HepG2 (cell line): ENCODE measurements around the gene RASL12. TPM values are rescaled to one million over a fixed set of nuclear protein-coding genes. Genes with fewer than 3 reads are reported as not detected.
A peak's percentile ranks its signal among the peaks of the same experiment; 100 is the strongest.

ENCODE experiments used
- ATAC-seq: fragments of 200-7000 bp; cut with Tn5 transposase; 3 replicates; pipeline ENCODE4 v1.9.1; 2020; ENCODE audit warnings: mild to moderate bottlenecking, moderate library complexity
- BruUV-seq: library from RNA; stranded (reverse); fragments of 400-500 nt; replicated peaks from 2 replicates; lab custom pipeline; 2021; lab: Mats Ljungman, UMichigan
- CTCF ChIA-PET: fragments of 300-600 bp; formaldehyde crosslinking; extraction: SDS; loops from one replicate; lab custom pipeline; 2021; ENCODE audit warnings: low total read pairs, inconsistent platforms, low intra/inter-chr PET ratio; lab: Yijun Ruan, JAX
- POLR2A ChIA-PET: fragments of 350-600 bp; sonication (Branson Sonifier 250); formaldehyde crosslinking; loops from one replicate; lab custom pipeline; 2020; ENCODE audit warnings: antibody characterized with exemption, inconsistent platforms; lab: Yijun Ruan, JAX
- DNase-seq: peaks from one replicate; pipeline ENCODE4 v3.0.0-alpha.2; 2015; ENCODE audit warnings: low spot score
- FAIRE-seq: peaks from 3 replicates; lab custom pipeline; 2011; peaks lifted over from hg19 to GRCh38; lab: Jason Lieb, UNC
- H2AFZ ChIP-seq: one replicate; pipeline ENCODE4 v1.6.1; 2011; ENCODE audit warnings: low read length, inconsistent platforms
- H3K27ac ChIP-seq: fragments of 300-600 bp; 3 replicates; pipeline ENCODE4 v1.8.0; 2011; ENCODE audit warnings: mixed run types, mild to moderate bottlenecking, mixed read lengths, low read length, inconsistent platforms; ENCODE audit not compliant: insufficient read depth; ENCODE audit errors: extremely low read length
- H3K27me3 ChIP-seq, 2 experiments: fragments of 200-600 bp in 1 of 2; 2 replicates in 1 of 2; 3 replicates in 1 of 2; pipeline versions ENCODE4 v1.6.0 to v1.8.0; 2011; ENCODE audit warnings: low read length in 2 of 2, mild to moderate bottlenecking in 2 of 2, moderate library complexity in 2 of 2, inconsistent platforms in 1 of 2; ENCODE audit not compliant: insufficient read depth in 2 of 2, control insufficient read depth in 1 of 2
- H3K36me3 ChIP-seq, 2 experiments: fragments of 200-600 bp in 1 of 2; replicated peaks in 1 of 2; 2 replicates in 1 of 2; 3 replicates in 1 of 2; pipeline versions ENCODE4 v1.5.1 to v1.8.0; 2011; ENCODE audit warnings: low read length in 2 of 2, inconsistent platforms in 1 of 2; ENCODE audit not compliant: insufficient read depth in 2 of 2, control insufficient read depth in 1 of 2
- H3K4me1 ChIP-seq: 2 replicates; pipeline ENCODE4 v1.5.1; 2012; ENCODE audit warnings: low read length, inconsistent platforms; ENCODE audit not compliant: insufficient read depth
- H3K4me2 ChIP-seq: 2 replicates; pipeline ENCODE4 v1.6.0; 2011; ENCODE audit warnings: low read depth, low read length, inconsistent platforms
- H3K4me3 ChIP-seq, 3 experiments: fragments of 200-600 bp in 1 of 3; sonication (generic), shearing (Covaris generic) in 1 of 3; replicated peaks in 1 of 3; 2 replicates each; pipeline ENCODE4 v1.5.1; 2011 to 2016; ENCODE audit warnings: low read length in 3 of 3, inconsistent platforms in 2 of 3, low read depth in 2 of 3, mild to moderate bottlenecking in 2 of 3, control low read depth in 1 of 3, mixed read lengths in 1 of 3; ENCODE audit not compliant: insufficient read depth in 1 of 3
- H3K79me2 ChIP-seq: one replicate; pipeline ENCODE4 v1.6.1; 2011; ENCODE audit warnings: low read length, inconsistent platforms; ENCODE audit not compliant: insufficient read depth
- H3K9ac ChIP-seq: 2 replicates; pipeline ENCODE4 v1.6.0; 2011; ENCODE audit warnings: mild to moderate bottlenecking, low read depth, low read length, inconsistent platforms; ENCODE audit not compliant: insufficient read depth
- H3K9me3 ChIP-seq: 2 replicates; pipeline ENCODE4 v1.5.1; 2012; ENCODE audit warnings: mild to moderate bottlenecking, low read length
- H4K20me1 ChIP-seq: 2 replicates; pipeline ENCODE4 v1.6.0; 2011; ENCODE audit warnings: inconsistent platforms, mild to moderate bottlenecking, low read length, moderate library complexity; ENCODE audit not compliant: insufficient read depth
- CCDC6 ChIP-seq: sonication (generic); formaldehyde crosslinking; IDR thresholded peaks from 2 replicates; pipeline ENCODE4 v1.8.1; 2022; ENCODE audit warnings: mild to moderate bottlenecking, missing genetic modification reagents, moderate library complexity
- FLYWCH1 ChIP-seq: sonication (generic); formaldehyde crosslinking; IDR thresholded peaks from 2 replicates; pipeline ENCODE4 v1.8.1; 2023; ENCODE audit warnings: mild to moderate bottlenecking, missing genetic modification reagents
- FOSL2 ChIP-seq: sonication (generic); formaldehyde crosslinking; IDR thresholded peaks from 2 replicates; pipeline ENCODE4 v1.4.0; 2020; ENCODE audit warnings: missing genetic modification reagents
- IKZF1 ChIP-seq: fragments of 450-650 bp; IDR thresholded peaks from 2 replicates; pipeline ENCODE4 v1.7.1; 2016
- KLF16 ChIP-seq, 2 experiments: sonication (generic) in 1 of 2; formaldehyde crosslinking in 1 of 2; IDR thresholded peaks; 2 replicates each; pipeline versions ENCODE4 v1.6.1 to v1.8.0; 2016 to 2023; ENCODE audit warnings: missing genetic modification reagents in 2 of 2, missing compliant biosample characterization in 1 of 2
- MEF2D ChIP-seq: sonication (generic); formaldehyde crosslinking; IDR thresholded peaks from 2 replicates; pipeline ENCODE4 v1.5.1; 2020; ENCODE audit warnings: mild to moderate bottlenecking, missing genetic modification reagents
- MIXL1 ChIP-seq: IDR thresholded peaks from 2 replicates; pipeline ENCODE4 v1.6.1; 2016
- SATB2 ChIP-seq: sonication (generic); formaldehyde crosslinking; IDR thresholded peaks from 2 replicates; pipeline ENCODE4 v1.5.0; 2020; ENCODE audit warnings: missing genetic modification reagents
- SETDB1 ChIP-seq: sonication (generic); formaldehyde crosslinking; IDR thresholded peaks from 2 replicates; pipeline ENCODE4 v1.5.1; 2020; ENCODE audit warnings: missing genetic modification reagents, mild to moderate bottlenecking, borderline replicate concordance
- SMAD9 ChIP-seq: sonication (generic); formaldehyde crosslinking; IDR thresholded peaks from 2 replicates; pipeline ENCODE4 v1.5.1; 2020; ENCODE audit warnings: mild to moderate bottlenecking, missing genetic modification reagents
- TEAD2 ChIP-seq: sonication (generic); formaldehyde crosslinking; IDR thresholded peaks from 2 replicates; pipeline ENCODE4 v1.9.0; 2021; ENCODE audit warnings: missing genetic modification reagents
- TOPORS ChIP-seq: sonication (generic); formaldehyde crosslinking; IDR thresholded peaks from 2 replicates; pipeline ENCODE4 v1.8.0; 2023; ENCODE audit warnings: mild to moderate bottlenecking, missing genetic modification reagents
- TP53 ChIP-seq: sonication (generic); formaldehyde crosslinking; conservative IDR thresholded peaks from 2 replicates; pipeline ENCODE4 v1.4.0; 2020; ENCODE audit warnings: missing genetic modification reagents
- ZBTB21 ChIP-seq: sonication (generic); formaldehyde crosslinking; IDR thresholded peaks from 2 replicates; pipeline ENCODE4 v1.4.0; 2020; ENCODE audit warnings: missing genetic modification reagents
- ZFP1 ChIP-seq: IDR thresholded peaks from 2 replicates; pipeline ENCODE4 v1.6.1; 2016
- ZKSCAN5 ChIP-seq: sonication (generic); formaldehyde crosslinking; IDR thresholded peaks from 2 replicates; pipeline ENCODE4 v1.5.1; 2020; ENCODE audit warnings: mild to moderate bottlenecking, missing genetic modification reagents
- ZNF251 ChIP-seq: sonication (generic); formaldehyde crosslinking; IDR thresholded peaks from 2 replicates; pipeline ENCODE4 v1.9.0; 2021; ENCODE audit warnings: mild to moderate bottlenecking, missing genetic modification reagents
- ZNF768 ChIP-seq: sonication (generic); formaldehyde crosslinking; IDR thresholded peaks from 2 replicates; pipeline ENCODE4 v1.4.0; 2020; ENCODE audit warnings: missing genetic modification reagents
- ZNF792 ChIP-seq: IDR thresholded peaks from 2 replicates; pipeline ENCODE4 v1.6.1; 2016
- WGBS: methylation state at CpG from one replicate; pipeline ENCODE4 v1.1.6; 2017; ENCODE audit warnings: low lambda C conversion rate; 5-methylcytosine and 5-hydroxymethylcytosine counted together
- in situ Hi-C: cut with HindIII; loops from 2 replicates; pipeline ENCODE4 v1.10.0; 2017; ENCODE audit warnings: low pct_unique_long_range_greater_than_20kb; ENCODE audit not compliant: extremely low pct_ligation_motif_present
- intact Hi-C: fragments of 100-400 bp; cut with micrococcal nuclease; formaldehyde crosslinking; loops from one replicate; pipeline ENCODE4 v1.10.0; 2022; ENCODE audit not compliant: unreplicated experiment
- polyA plus RNA-seq, 8 experiments: library from polyadenylated mRNA; depleted of rRNA in 3 of 8; stranded (reverse) in 7 of 8; unstranded in 1 of 8; fragments of >200 nt; fragmentation: Illumina TruSeq in 4 of 8; extraction: Trizol in 4 of 8; gene quantifications; 2 replicates each; pipeline versions ENCODE4 v1.2.1 to v1.2.3, GENCODE V29; 2011 to 2016; ENCODE audit warnings: low read depth in 4 of 8, missing spikeins in 1 of 8, mixed read lengths in 1 of 8; ENCODE audit not compliant: insufficient read depth in 1 of 8
- total RNA-seq, 5 experiments: library from RNA; depleted of rRNA; stranded (reverse); fragments of >200 nt; fragmentation: Illumina TruSeq; extraction: Trizol; gene quantifications; 2 replicates each; pipeline ENCODE4 v1.2.3, GENCODE V29; 2016; ENCODE audit warnings: low read depth in 1 of 5
- TF ChIP-seq, protein P1 (sequence below): IDR thresholded peaks from 2 replicates; pipeline ENCODE4 v1.6.1; 2016; ENCODE audit warnings: missing compliant biosample characterization, missing genetic modification reagents, borderline replicate concordance
- TF ChIP-seq, protein P2 (sequence below): IDR thresholded peaks from 2 replicates; pipeline ENCODE4 v1.6.1; 2016; ENCODE audit warnings: missing genetic modification reagents, missing compliant biosample characterization
- TF ChIP-seq, protein P3 (sequence below): sonication (generic); formaldehyde crosslinking; IDR thresholded peaks from 2 replicates; pipeline ENCODE4 v1.5.1; 2020; ENCODE audit warnings: missing genetic modification reagents, mild to moderate bottlenecking, borderline replicate concordance
- TF ChIP-seq, protein P4 (sequence below): sonication (generic); formaldehyde crosslinking; IDR thresholded peaks from 2 replicates; pipeline ENCODE4 v1.8.0; 2022; ENCODE audit warnings: mild to moderate bottlenecking, missing genetic modification reagents, borderline replicate concordance

RASL12 gene
- total and polyA plus RNA-seq, 2 of the 13 experiments (the other 11 are each of a cell fraction or from before 2014, with no cell fraction given): 0.16 to 0.55 TPM

DNA sequence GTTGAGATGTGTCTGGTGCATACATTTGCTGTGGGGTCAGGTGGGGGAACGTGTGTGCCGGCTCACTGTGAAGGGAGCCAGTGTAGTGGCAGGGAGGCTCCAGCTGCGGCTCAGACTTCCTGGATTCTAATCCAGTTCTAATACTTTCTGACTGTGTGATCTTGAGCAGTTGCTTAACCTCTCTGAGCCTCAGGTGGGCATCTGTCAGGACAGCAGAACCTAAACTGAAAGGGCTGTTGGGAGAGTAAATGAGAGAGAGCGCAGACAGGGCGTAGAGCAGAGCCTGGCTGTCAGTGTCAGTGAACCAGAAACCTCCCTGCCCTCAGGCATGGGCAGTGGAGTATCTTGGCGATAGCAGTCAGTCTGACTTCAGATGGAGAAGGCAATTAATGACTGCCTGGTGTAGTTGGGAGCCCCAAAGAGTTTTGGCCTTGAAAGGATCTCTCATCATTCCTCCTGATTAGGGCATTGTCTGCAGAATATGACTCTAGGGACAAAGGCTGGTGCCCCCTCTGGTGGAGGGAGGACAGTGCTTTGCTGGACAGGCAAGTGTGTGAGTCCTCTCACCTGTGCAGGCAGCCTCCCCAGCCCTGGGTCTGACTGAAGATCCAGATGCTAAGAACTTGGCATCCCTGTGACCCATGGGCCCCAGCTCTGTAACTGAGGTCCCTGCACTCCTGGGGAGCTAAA is 18.3 kb upstream of the RASL12 start:
- no peaks in the 10 kb centered on the region for H4K20me1 ChIP-seq
- H3K79me2 ChIP-seq: no peaks in the 10 kb centered on the region
- DNase-seq: peak; percentile 72
- H3K9me3 ChIP-seq: no peaks in the 10 kb centered on the region
- no peak overlapping the region for H3K27ac ChIP-seq
- FAIRE-seq: no peak
- peaks cover 96% of the 10 kb centered on the region for H3K4me1 ChIP-seq
- POLR2A ChIA-PET: interaction anchor here (1.9 to 4.0 kb wide), 2 partner anchors 30 to 52 kb away, joined by 7 to 27 read pairs; no protein-coding TSS in a partner anchor
- H3K9ac ChIP-seq: no peak overlapping the region
- in situ Hi-C loops: loop anchor here (5.0 to 10.0 kb wide), 2 partner anchors 34 to 51 kb away; no protein-coding TSS in a partner anchor
- peak overlapping the region; percentile 89 for H3K4me2 ChIP-seq
- CTCF ChIA-PET: interaction anchor here (2.2 to 6.7 kb wide), 3 partner anchors 16 to 53 kb away, joined by 10 to 54 read pairs (median 34); no protein-coding TSS in a partner anchor
- H2AFZ ChIP-seq: no peak overlapping the region
- no TSS peak for BruUV-seq
- H3K36me3 ChIP-seq: no peaks in the 10 kb centered on the region
- intact Hi-C loops: loop anchor here (1.0 kb wide), 2 partner anchors 29 to 53 kb away; no protein-coding TSS in a partner anchor
- peak; percentile 76 for ATAC-seq
- peaks cover 0 to 21% of the 10 kb centered on the region in 2 experiments; a peak in 2 of 5 replicates for H3K27me3 ChIP-seq
- no peak overlapping the region; a peak in 1 of 6 replicates for H3K4me3 ChIP-seq
- WGBS: 44% methylated on average over 6 of the region's 6 CpGs
- TF ChIP-seq KLF16 (CRISPR knock-in tag; IDR thresholded peaks at IDR 0.05) (no peak), ZNF251 (CRISPR knock-in tag) (no peak), FLYWCH1 (no peak), ZFP1 (no peak), FOSL2 (CRISPR knock-in tag) (peak; percentile 6; the same call in 1 of the 2 replicates), ZBTB21 (CRISPR knock-in tag) (no peak), SMAD9 (CRISPR knock-in tag) (no peak), CCDC6 (no peak), MEF2D (CRISPR knock-in tag) (no peak), IKZF1 (no peak), TEAD2 (no peak), SATB2 (no peak), TOPORS (no peak), ZNF792 (CRISPR knock-in tag) (no peak), ZKSCAN5 (CRISPR knock-in tag) (no peak), SETDB1 (CRISPR knock-in tag) (no peak), TP53 (CRISPR knock-in tag) (no peak), ZNF768 (peak; percentile 88), MIXL1 (CRISPR knock-in tag) (no peak)
- TF ChIP-seq, protein P1, sequence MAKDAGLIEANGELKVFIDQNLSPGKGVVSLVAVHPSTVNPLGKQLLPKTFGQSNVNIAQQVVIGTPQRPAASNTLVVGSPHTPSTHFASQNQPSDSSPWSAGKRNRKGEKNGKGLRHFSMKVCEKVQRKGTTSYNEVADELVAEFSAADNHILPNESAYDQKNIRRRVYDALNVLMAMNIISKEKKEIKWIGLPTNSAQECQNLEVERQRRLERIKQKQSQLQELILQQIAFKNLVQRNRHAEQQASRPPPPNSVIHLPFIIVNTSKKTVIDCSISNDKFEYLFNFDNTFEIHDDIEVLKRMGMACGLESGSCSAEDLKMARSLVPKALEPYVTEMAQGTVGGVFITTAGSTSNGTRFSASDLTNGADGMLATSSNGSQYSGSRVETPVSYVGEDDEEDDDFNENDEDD (CRISPR knock-in tag): no peak
- TF ChIP-seq, protein P2, sequence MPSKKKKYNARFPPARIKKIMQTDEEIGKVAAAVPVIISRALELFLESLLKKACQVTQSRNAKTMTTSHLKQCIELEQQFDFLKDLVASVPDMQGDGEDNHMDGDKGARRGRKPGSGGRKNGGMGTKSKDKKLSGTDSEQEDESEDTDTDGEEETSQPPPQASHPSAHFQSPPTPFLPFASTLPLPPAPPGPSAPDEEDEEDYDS (CRISPR knock-in tag): no peak
- TF ChIP-seq, protein P3, sequence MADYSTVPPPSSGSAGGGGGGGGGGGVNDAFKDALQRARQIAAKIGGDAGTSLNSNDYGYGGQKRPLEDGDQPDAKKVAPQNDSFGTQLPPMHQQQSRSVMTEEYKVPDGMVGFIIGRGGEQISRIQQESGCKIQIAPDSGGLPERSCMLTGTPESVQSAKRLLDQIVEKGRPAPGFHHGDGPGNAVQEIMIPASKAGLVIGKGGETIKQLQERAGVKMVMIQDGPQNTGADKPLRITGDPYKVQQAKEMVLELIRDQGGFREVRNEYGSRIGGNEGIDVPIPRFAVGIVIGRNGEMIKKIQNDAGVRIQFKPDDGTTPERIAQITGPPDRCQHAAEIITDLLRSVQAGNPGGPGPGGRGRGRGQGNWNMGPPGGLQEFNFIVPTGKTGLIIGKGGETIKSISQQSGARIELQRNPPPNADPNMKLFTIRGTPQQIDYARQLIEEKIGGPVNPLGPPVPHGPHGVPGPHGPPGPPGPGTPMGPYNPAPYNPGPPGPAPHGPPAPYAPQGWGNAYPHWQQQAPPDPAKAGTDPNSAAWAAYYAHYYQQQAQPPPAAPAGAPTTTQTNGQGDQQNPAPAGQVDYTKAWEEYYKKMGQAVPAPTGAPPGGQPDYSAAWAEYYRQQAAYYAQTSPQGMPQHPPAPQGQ: no peak
- TF ChIP-seq, protein P4, sequence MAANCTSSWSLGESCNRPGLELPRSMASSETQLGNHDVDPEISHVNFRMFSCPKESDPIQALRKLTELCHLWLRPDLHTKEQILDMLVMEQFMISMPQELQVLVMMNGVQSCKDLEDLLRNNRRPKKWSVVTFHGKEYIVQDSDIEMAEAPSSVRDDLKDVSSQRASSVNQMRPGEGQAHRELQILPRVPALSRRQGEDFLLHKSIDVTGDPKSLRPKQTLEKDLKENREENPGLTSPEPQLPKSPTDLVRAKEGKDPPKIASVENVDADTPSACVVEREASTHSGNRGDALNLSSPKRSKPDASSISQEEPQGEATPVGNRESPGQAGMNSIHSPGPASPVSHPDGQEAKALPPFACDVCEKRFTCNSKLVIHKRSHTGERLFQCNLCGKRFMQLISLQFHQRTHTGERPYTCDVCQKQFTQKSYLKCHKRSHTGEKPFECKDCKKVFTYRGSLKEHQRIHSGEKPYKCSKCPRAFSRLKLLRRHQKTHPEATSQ (CRISPR knock-in tag): no peak
